IMR-90 (cell line): Measurements from ENCODE around the gene SLC25A21. TPM values are rescaled to one million over a fixed set of nuclear protein-coding genes. Genes with fewer than 3 reads are reported as not detected.

Source experiments
- ATAC-seq: fragments of 200-7000 bp; cut with Tn5 transposase; 2 replicates; pipeline ENCODE4 v1.9.1; 2020; ENCODE audit warnings: low read depth, mild to moderate bottlenecking, moderate library complexity
- BruUV-seq: library from RNA; stranded (reverse); fragments of 400-500 nt; replicated peaks from 2 replicates; lab custom pipeline; 2021; lab: Mats Ljungman, UMichigan
- CTCF ChIA-PET: fragments of 300-600 bp; formaldehyde crosslinking; extraction: SDS; loops from one replicate; lab custom pipeline; 2021; ENCODE audit warnings: antibody characterized with exemption; lab: Yijun Ruan, JAX
- POLR2A ChIA-PET: fragments of 300-600 bp; sonication (Branson Sonifier 250); formaldehyde crosslinking; loops from one replicate; lab custom pipeline; 2022; ENCODE audit warnings: antibody characterized with exemption; ENCODE audit not compliant: unreplicated experiment; lab: Charles Lee
- DNase-seq: peaks from one replicate; pipeline ENCODE4 v3.0.0; 2013
- H2AFZ ChIP-seq: replicated peaks from 2 replicates; pipeline ENCODE3; 2013; ENCODE audit warnings: low read length, mild to moderate bottlenecking; ENCODE audit not compliant: poor library complexity
- H2AK5ac ChIP-seq: 2 replicates; pipeline ENCODE4 v1.6.1; 2013; ENCODE audit warnings: low read depth, low read length, inconsistent platforms
- H2AK9ac ChIP-seq: replicated peaks from 2 replicates; pipeline ENCODE3; 2013; ENCODE audit warnings: mild to moderate bottlenecking, low read depth, low read length, moderate library complexity; ENCODE audit not compliant: poor library complexity
- H2BK120ac ChIP-seq: 2 replicates; pipeline ENCODE4 v1.6.1; 2013; ENCODE audit warnings: low read depth, low read length, inconsistent platforms
- H2BK15ac ChIP-seq: 3 replicates; pipeline ENCODE4 v1.6.1; 2013; ENCODE audit warnings: low read depth, low read length, inconsistent platforms
- H2BK20ac ChIP-seq: 2 replicates; pipeline ENCODE4 v1.6.1; 2013; ENCODE audit warnings: low read depth, mild to moderate bottlenecking, inconsistent platforms, low read length, moderate library complexity
- H2BK5ac ChIP-seq: 2 replicates; pipeline ENCODE4 v1.6.1; 2013; ENCODE audit warnings: mild to moderate bottlenecking, low read depth, low read length, inconsistent platforms; ENCODE audit not compliant: poor library complexity, severe bottlenecking
- H3K14ac ChIP-seq: replicated peaks from 2 replicates; pipeline ENCODE4 v1.6.1; 2013; ENCODE audit warnings: low read depth, low read length, inconsistent platforms
- H3K18ac ChIP-seq: 2 replicates; pipeline ENCODE4 v1.6.1; 2013; ENCODE audit warnings: low read depth, low read length, control low read depth
- H3K23ac ChIP-seq: 2 replicates; pipeline ENCODE4 v1.6.1; 2013; ENCODE audit warnings: low read depth, low read length, inconsistent platforms
- H3K27ac ChIP-seq: 2 replicates; pipeline ENCODE4 v1.5.1; 2013; ENCODE audit warnings: mild to moderate bottlenecking, control low read depth, low read length; ENCODE audit not compliant: insufficient read depth
- H3K27me3 ChIP-seq: 2 replicates; pipeline ENCODE4 v1.6.1; 2013; ENCODE audit warnings: low read length; ENCODE audit not compliant: control insufficient read depth, insufficient read depth
- H3K36me3 ChIP-seq: 2 replicates; pipeline ENCODE4 v1.6.1; 2013; ENCODE audit warnings: low read length, mixed read lengths; ENCODE audit not compliant: control insufficient read depth, insufficient read depth
- H3K4ac ChIP-seq: 2 replicates; pipeline ENCODE4 v1.6.1; 2013; ENCODE audit warnings: low read depth, low read length, inconsistent platforms
- H3K4me1 ChIP-seq: 2 replicates; pipeline ENCODE4 v1.6.1; 2013; ENCODE audit warnings: low read length, mixed read lengths; ENCODE audit not compliant: control insufficient read depth, insufficient read depth
- H3K4me2 ChIP-seq: 2 replicates; pipeline ENCODE4 v1.6.1; 2013; ENCODE audit warnings: low read depth, mild to moderate bottlenecking, control low read depth, low read length, moderate library complexity
- H3K4me3 ChIP-seq: 2 replicates; pipeline ENCODE4 v1.5.1; 2013; ENCODE audit warnings: low read depth, mild to moderate bottlenecking, control low read depth, low read length, moderate library complexity; ENCODE audit not compliant: insufficient read depth
- H3K56ac ChIP-seq: 2 replicates; pipeline ENCODE4 v1.6.1; 2013; ENCODE audit warnings: low read length, inconsistent platforms; ENCODE audit not compliant: insufficient read depth; ENCODE audit errors: extremely low read depth
- H3K79me1 ChIP-seq, 2 experiments: 2 replicates each; pipeline ENCODE4 v1.6.1; 2013; ENCODE audit warnings: low read length in 2 of 2, inconsistent platforms in 1 of 2, low read depth in 1 of 2
- H3K9ac ChIP-seq: 2 replicates; pipeline ENCODE4 v1.6.1; 2013; ENCODE audit warnings: low read depth, low read length, control low read depth
- H3K9me1 ChIP-seq: 2 replicates; pipeline ENCODE4 v1.6.1; 2013; ENCODE audit warnings: low read length, inconsistent platforms; ENCODE audit not compliant: insufficient read depth
- H3K9me3 ChIP-seq: 2 replicates; pipeline ENCODE4 v1.6.1; 2013; ENCODE audit warnings: low read length; ENCODE audit not compliant: control insufficient read depth, insufficient read depth
- H4K20me1 ChIP-seq: 2 replicates; pipeline ENCODE4 v1.6.1; 2013; ENCODE audit warnings: low read length, inconsistent platforms; ENCODE audit not compliant: insufficient read depth
- H4K5ac ChIP-seq: 2 replicates; pipeline ENCODE4 v1.6.1; 2013; ENCODE audit warnings: mild to moderate bottlenecking, low read depth, low read length, control low read depth
- H4K8ac ChIP-seq, 2 experiments: 2 replicates each; pipeline ENCODE4 v1.6.1; 2013; ENCODE audit warnings: low read depth in 2 of 2, low read length in 2 of 2, control low read depth in 1 of 2, inconsistent platforms in 1 of 2
- H4K91ac ChIP-seq: 2 replicates; pipeline ENCODE4 v1.6.1; 2013; ENCODE audit warnings: low read depth, low read length, inconsistent platforms; ENCODE audit not compliant: insufficient read depth
- CTCF ChIP-seq: conservative IDR thresholded peaks from 2 replicates; pipeline ENCODE4 v1.5.1; 2012; ENCODE audit warnings: mild to moderate bottlenecking, low read depth, low read length, improper control_type of control experiment
- ELK1 ChIP-seq: fragments of 150-350 bp; IDR thresholded peaks from 2 replicates; pipeline ENCODE4 v1.6.1; 2016; ENCODE audit warnings: low read depth, mild to moderate bottlenecking, low read length, moderate library complexity, borderline replicate concordance
- FOS ChIP-seq: fragments of 150-350 bp; IDR thresholded peaks from 2 replicates; pipeline ENCODE4 v1.6.1; 2016; ENCODE audit warnings: low read depth, low read length
- MAFK ChIP-seq: IDR thresholded peaks from 2 replicates; pipeline ENCODE4 v1.6.1; 2012; ENCODE audit warnings: low read depth, low read length, improper control_type of control experiment
- MAZ ChIP-seq: IDR thresholded peaks from 2 replicates; pipeline ENCODE4 v1.6.1; 2012; ENCODE audit warnings: low read depth, mild to moderate bottlenecking, low read length, improper control_type of control experiment, moderate library complexity, borderline replicate concordance
- RAD21 ChIP-seq: IDR thresholded peaks from 2 replicates; pipeline ENCODE4 v1.6.1; 2012; ENCODE audit warnings: low read length, improper control_type of control experiment
- RCOR1 ChIP-seq: IDR thresholded peaks from 2 replicates; pipeline ENCODE4 v1.6.1; 2012; ENCODE audit warnings: mild to moderate bottlenecking, low read length, improper control_type of control experiment; ENCODE audit not compliant: insufficient replicate concordance
- SMC3 ChIP-seq: fragments of 150-350 bp; IDR thresholded peaks from 2 replicates; pipeline ENCODE4 v1.6.1; 2016; ENCODE audit warnings: low read depth, mild to moderate bottlenecking, antibody characterized with exemption, low read length, moderate library complexity
- WGBS, 2 experiments: methylation state at CpG; one replicate each; pipeline versions ENCODE4 v1.1.5 to v1.1.7; 2013; ENCODE audit warnings: missing lambda C conversion rate in 2 of 2; ENCODE audit not compliant: insufficient read length in 1 of 2; ENCODE audit errors: extremely low coverage in 2 of 2; 5-methylcytosine and 5-hydroxymethylcytosine counted together
- dilution Hi-C: fragments of 300-500 bp; cut with HindIII; formaldehyde crosslinking; loops from one replicate; pipeline ENCODE4 v1.14.3; 2018; ENCODE audit warnings: low sequenced_read_pairs; ENCODE audit not compliant: unreplicated experiment
- in situ Hi-C: fragments of 300-500 bp; cut with MboI; formaldehyde crosslinking; loops from 3 replicates; pipeline ENCODE4 v1.14.3; 2019; ENCODE audit warnings: low sequenced_read_pairs, inconsistent platforms, mixed read lengths
- intact Hi-C: fragments of 100-400 bp; cut with micrococcal nuclease; formaldehyde crosslinking; loops from 2 replicates; pipeline ENCODE4 v1.10.0; 2022
- polyA plus RNA-seq, 3 experiments: library from polyadenylated mRNA; depleted of rRNA; stranded (reverse); fragments of >200 nt; gene quantifications; 2 replicates each; pipeline ENCODE4 v1.2.3, GENCODE V29; 2012; ENCODE audit warnings: low replicate concordance in 1 of 3
- total RNA-seq: library from RNA; depleted of rRNA; stranded (reverse); fragments of >200 nt; gene quantifications from 2 replicates; pipeline ENCODE4 v1.2.3, GENCODE V29; 2012

The SLC25A21 gene
- total and polyA plus RNA-seq, 2 of the 4 experiments (the other 2 are of a cell fraction): 0.62 to 0.90 TPM

- no peak for TF ChIP-seq RCOR1
Measured at GRCh38 chr14:37118673-37119366, 53.6 kb downstream of the SLC25A21 start (continued).

- ChIA-PET POLR2A (no interaction called here), CTCF (interaction anchor here (0.5 to 2.0 kb wide), 26 partner anchors 10 to 768 kb away, joined by 3 to 10 read pairs (median 4); no protein-coding TSS in a partner anchor)
- Histone ChIP-seq H3K4ac (no peak overlapping the region), H3K56ac (no peak overlapping the region), H3K18ac (no peak overlapping the region), H2AK5ac (no peak overlapping the region), H2BK20ac (no peak overlapping the region), H2AK9ac (no peak overlapping the region), H3K4me2 (no peak overlapping the region), H3K9me1 (no peaks in the 10 kb centered on the region), H4K20me1 (no peaks in the 10 kb centered on the region), H2BK120ac (no peak overlapping the region), H2BK5ac (no peak overlapping the region), H3K9me3 (no peaks in the 10 kb centered on the region), H3K27ac (no peak overlapping the region), H3K14ac (no peak overlapping the region), H3K4me1 (peaks cover 2% of the 10 kb centered on the region; the same call in 1 of the 2 replicates), H3K4me3 (no peak overlapping the region), H4K8ac (no peak overlapping the region), H3K79me1 (no peaks in the 10 kb centered on the region), H3K23ac (no peak overlapping the region), H2AFZ (no peak overlapping the region), H4K91ac (no peak overlapping the region), H2BK15ac (no peak overlapping the region), H3K27me3 (no peaks in the 10 kb centered on the region), H3K9ac (no peak overlapping the region), H4K5ac (no peak overlapping the region), H3K36me3 (no peaks in the 10 kb centered on the region)
- no CpG with 5 or more reads among the region's 5 CpGs for WGBS, 2 experiments
- peak; percentile 52 for ATAC-seq
- peak; percentile 60 for DNase-seq
- peak; percentile 72 for TF ChIP-seq RAD21
- no peak for TF ChIP-seq ELK1
- TF ChIP-seq CTCF: peak; percentile 68
- no peak for TF ChIP-seq MAFK
- TF ChIP-seq FOS: no peak
- TF ChIP-seq SMC3: peak; percentile 47
- no peak for TF ChIP-seq MAZ
- intact Hi-C loops: loop anchor here (1.0 to 10.0 kb wide), 3 partner anchors 252 to 469 kb away; no protein-coding TSS in a partner anchor
- BruUV-seq: no TSS peak
- in situ Hi-C loops: no loop called here
- dilution Hi-C loops: no loop called here
Measured at GRCh38 chr14:37116933-37117849, 55.2 kb downstream of the SLC25A21 start.
